ENCODE data around the gene GDPD5.

Gene GDPD5

DNA sequence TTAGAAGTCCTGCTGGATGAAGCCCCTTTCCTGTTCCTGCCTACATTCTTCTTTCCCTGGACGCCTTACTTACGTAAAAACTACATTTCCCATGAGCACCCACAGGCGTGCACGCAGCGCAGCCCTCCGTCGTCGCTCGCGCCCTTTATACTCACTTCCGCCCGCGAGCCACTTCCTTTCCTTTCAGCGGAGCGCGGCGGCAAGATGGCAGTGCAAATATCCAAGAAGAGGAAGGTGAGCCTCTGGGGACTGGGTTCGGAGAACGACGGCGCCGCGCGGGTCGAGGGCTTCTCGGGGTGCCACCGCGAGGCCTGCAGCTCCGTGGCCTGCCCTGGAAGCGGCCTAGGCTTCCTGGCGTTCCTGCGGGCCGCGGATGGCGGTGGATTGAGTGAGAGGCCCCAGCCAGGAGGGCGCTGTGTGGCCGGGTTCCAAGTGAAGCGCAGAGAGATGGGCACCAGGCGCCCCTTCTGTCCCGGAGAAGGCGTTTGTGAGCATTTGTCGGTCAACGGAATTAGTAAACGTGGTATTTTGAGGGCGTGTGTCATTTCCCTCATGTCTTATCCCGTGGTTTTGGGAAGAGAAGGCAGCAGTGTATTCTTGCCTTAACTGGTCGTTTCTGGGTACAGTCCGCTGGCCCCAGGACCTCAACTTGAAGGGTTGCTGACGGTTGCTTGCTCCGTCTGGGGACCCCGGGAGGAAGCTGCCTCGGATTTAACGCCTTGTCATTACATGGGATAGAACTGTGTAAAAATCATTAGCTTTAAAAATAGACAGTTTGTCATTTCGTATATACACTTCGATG is 126.2 kb downstream of the GDPD5 start, which contains the start of gene RPS3:
RPS3 (plus strand) TSS at position 175 of the 802 bp plus-strand sequence; CDS start at position 205, 30 bp downstream.
- peak; percentile 96 for TF ChIP-seq POLR2A (IDR thresholded peaks at IDR 0.05; ENCODE audit: low read depth, low read length)
- peak; percentile 80 for DNase-seq (ENCODE audit: insufficient read length, low spot score)
- no peak for FAIRE-seq

DNA sequence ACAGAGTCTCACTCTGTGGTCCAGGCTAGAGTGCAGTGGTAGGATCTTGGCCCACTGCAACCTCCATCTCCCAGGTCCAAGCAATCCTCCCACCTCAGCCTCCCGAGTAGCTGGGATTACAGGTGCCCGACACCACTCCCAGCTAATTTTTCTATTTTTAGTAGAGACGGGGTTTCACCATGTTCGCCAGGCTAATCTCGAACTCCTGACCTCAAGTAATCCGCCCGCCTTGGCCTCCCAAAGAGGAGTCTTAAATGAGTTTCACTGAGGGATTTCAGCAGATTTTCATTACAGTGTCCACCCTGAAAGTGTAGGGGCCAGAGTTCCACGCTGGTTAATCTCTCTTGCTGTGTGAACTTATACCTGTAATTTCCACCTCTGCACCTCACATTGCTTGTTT is 126.8 kb downstream of the GDPD5 start:
- DNase-seq (ENCODE audit: insufficient read length, low spot score) (no peak), FAIRE-seq (no peak)
- no peak for TF ChIP-seq POLR2A (IDR thresholded peaks at IDR 0.05; ENCODE audit: low read depth, low read length)

DNA sequence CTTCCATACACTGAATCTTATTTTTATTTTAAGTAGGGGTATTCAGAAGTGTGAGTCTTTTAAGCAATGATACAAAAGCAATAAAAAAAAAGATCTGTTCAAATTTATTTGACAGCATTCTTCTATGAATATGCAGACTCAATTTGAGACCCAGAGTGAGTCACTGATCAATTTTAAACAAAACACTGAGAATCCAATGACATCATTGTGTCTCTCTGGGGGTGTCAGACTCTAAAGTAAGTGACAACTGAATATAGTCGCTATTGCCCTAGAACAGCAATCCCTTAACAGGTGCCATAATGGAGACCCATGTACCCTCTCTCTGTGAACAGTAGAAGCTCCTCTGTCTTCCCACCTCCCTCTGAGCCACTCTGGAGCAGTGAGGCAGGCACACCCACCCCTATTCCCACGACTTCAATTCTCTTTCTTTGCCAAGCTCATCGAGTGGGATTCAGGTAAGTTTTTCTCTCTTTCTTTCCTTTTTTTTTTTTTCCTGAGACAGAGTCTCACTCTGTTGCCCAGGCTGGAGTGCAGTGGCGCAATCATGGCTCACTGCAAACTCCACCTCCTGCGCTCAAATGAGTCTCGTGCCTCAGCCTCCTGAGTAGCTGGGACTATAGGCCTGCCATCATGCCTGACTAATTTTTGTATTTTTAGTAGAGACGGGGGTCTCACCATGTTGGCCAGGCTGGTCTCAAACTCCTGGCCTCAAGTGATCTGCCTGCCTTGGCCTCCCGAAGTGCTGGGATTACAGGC is 131.5 kb downstream of the GDPD5 start:
- no peak for TF ChIP-seq POLR2A (IDR thresholded peaks at IDR 0.05; ENCODE audit: low read depth, low read length)
- no peak for DNase-seq (ENCODE audit: insufficient read length, low spot score)
- FAIRE-seq = no peak

DNA sequence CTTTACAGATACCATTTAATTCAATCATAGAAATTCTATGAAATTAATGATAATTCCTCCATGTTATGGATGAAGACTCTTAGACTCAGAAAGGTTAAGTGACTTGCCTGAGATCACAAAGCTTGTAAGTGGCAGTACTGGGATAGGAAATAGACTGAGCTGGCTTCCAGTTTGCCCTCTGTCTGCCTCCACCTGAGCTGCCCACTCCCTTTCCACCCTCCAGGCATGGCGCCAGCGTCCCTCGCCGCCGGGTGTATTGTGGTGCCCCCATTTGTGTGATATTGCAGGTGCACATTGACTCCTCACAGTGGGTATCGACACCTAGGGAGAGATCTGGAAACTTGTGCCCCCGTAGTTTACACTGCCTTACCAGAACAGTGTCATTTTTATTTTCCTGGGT is 135.8 kb downstream of the GDPD5 start:
- no peak for TF ChIP-seq POLR2A (IDR thresholded peaks at IDR 0.05; ENCODE audit: low read depth, low read length)
- DNase-seq (ENCODE audit: insufficient read length, low spot score) (no peak), FAIRE-seq (no peak)

DNA sequence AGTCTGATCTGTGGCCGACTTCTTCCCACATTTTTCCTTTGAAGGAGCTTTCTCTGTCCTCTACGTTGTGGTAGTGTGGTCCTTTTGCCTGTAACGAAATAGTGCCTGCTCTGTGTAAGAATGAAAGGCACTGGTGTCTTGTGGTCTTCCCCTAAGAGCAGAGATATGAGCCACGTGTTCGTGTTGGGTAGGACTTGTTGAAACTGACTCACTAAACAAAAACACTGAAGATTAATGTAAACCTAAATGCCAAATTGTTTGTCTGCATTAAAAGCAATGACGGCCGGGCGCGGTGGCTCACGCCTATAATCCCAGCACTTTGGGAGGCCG is 136.5 kb downstream of the GDPD5 start:
- TF ChIP-seq POLR2A (IDR thresholded peaks at IDR 0.05; ENCODE audit: low read depth, low read length) = no peak
- no peak for FAIRE-seq
- DNase-seq (ENCODE audit: insufficient read length, low spot score) = no peak

DNA sequence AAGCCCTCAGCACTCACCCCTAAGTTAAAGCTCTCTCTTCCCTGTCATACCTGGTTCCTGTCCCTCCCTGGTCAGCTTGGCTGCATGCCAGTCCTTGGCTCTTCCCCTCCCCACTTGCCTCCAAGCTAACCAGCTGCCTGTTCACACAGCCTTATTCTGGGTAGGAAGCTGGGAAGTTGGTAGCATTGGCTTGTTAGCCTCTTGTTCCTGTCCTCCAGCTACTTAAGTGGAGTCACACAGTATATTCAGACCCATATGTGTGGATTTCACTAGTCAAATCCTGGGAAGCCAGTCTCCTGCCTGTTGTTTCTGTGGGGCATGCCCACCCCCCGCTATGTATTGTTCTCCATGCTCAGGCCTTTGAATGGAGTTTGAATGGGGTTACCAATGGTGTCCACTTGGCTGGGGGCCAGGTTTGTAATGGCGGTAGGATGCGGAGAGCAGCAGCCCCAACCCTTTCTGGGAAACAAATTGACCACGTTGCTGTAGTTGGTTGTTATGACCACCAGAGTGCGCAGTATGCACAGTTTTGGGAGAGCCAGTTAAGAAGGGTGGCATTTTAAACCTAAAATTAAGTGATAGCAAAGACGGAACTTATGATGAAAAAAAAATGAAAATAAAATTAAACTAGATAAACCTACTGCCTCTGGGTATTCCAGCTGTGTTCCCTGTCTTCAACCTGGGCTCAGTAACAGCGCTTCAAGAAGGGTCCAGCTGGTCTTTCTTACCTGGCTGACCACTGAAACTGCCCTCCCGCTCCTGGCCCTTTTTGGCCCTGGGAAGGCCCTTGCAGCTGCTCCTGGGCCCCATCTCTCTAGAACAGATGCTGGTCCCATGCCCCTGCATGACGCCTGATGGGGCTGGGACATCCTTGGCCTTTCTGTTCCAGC is 137.1 kb downstream of the GDPD5 start:
- FAIRE-seq (no peak), DNase-seq (ENCODE audit: insufficient read length, low spot score) (peak; percentile 57)
- TF ChIP-seq POLR2A (IDR thresholded peaks at IDR 0.05; ENCODE audit: low read depth, low read length) = no peak

DNA sequence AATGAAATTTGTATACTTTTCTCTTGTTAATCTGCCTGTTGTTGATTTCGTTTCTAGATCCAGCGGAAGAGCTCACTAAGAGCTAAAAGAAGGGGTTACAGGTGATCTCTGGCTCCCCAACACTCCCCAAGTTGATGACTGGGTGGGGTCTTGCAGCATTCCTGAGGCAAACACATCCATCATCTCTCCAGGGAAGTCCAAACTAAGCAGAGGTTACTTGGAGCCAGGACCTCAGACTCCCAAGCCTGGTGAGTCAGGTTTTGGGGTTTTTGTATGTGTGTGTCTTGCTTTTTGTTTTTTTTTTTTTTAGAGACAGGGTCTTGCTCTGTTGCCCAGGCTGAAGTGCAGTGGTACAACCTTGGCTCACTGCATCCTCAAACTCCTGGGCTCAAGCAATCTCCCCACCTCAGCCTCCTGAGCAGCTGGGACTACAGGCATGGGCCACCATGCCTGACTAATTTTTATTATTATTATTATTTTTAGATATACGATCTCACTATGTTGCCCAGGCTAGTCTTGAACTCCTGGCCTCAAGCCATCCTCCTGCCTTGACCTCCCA is 137.9 kb downstream of the GDPD5 start:
- FAIRE-seq = no peak
- TF ChIP-seq POLR2A (IDR thresholded peaks at IDR 0.05; ENCODE audit: low read depth, low read length) = no peak
- DNase-seq (ENCODE audit: insufficient read length, low spot score) = no peak

DNA sequence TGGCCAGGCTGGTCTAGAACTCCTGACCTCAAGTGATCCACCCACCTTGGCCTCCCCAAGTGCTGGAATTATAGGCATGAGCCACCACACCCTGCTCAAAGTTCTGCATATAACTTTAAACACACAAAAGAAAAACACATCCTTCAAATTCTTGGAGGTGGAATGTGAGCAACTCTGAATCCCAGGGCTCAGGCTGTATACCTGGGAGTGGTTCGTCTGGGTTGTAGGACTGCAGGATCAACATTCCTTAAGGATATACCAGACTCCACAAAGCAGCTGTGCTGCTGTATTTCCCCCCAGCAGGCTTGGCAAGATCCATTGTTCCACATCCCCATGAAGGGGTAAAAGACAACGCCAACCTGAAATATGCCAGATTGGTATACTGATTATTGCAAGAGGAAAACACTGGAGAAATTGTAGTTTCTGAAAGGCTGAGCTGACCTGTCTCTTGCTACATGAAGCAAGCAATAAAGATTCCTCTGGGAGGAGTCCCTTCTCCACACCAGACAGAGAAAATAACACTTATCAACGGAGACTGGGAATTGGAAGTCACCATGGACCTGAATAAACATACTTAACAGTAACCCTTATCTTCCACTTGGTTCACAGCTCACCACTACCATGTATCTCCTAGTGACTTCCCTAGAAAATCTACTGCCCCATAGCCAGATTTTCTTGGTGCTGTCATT is 138.7 kb downstream of the GDPD5 start:
- no peak for TF ChIP-seq POLR2A (IDR thresholded peaks at IDR 0.05; ENCODE audit: low read depth, low read length)
- FAIRE-seq = no peak

More for the DNA sequence above, 138.7 kb downstream of the GDPD5 start:
- no peak for DNase-seq (ENCODE audit: insufficient read length, low spot score)
